ENCODE results near the gene FOSB. TPM values are rescaled to one million over a fixed set of nuclear protein-coding genes. Genes with fewer than 3 reads are reported as not detected.
"Not testable (repeated sequence)": the region's sequence is repeated elsewhere in the genome, so short reads cannot be mapped to it uniquely, and the experiment has no call there.

The FOSB gene
- total RNA-seq, 2 experiments from 2014 or later: 36.0 to 43.9 TPM

DNA sequence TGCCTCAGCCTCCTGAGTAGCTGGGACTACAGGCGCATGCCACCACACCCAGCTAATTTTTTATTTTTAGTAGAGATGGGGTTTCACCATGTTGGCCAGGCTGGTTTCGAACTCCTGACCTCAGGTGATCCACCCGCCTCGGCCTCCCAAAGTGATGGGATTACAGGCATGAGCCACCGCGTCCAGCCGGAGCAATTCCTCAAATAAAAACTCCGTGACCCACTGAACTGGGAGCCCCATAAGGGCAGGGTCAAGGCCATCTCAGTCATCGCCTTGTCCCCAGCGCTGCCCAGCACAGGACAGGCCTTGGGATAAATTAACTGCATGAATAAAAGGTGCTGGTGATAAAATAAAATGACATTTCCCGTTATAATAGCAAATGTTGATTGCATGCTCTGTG, 37.9 kb upstream of the FOSB start:
- peaks cover 23% of the 10 kb centered on the region for H3K27me3 Mint-ChIP-seq
- ChIA-PET POLR2A (interaction anchor here (0.7 kb wide), 1 partner anchor 78 kb away, joined by 4 read pairs; the partner anchor contains the start of gene VASP), CTCF (interaction anchor here (1.3 to 5.0 kb wide), 5 partner anchors 9 to 55 kb away, joined by 3 to 31 read pairs (median 5); no protein-coding TSS in a partner anchor)
- H3K36me3 Mint-ChIP-seq (ENCODE audit: low read depth); DNase-seq; H3K27ac Mint-ChIP-seq; H3K4me3 Mint-ChIP-seq; H3K9me3 Mint-ChIP-seq: not testable (repeated sequence)
- peaks cover 17% of the 10 kb centered on the region for H3K4me1 Mint-ChIP-seq

DNA sequence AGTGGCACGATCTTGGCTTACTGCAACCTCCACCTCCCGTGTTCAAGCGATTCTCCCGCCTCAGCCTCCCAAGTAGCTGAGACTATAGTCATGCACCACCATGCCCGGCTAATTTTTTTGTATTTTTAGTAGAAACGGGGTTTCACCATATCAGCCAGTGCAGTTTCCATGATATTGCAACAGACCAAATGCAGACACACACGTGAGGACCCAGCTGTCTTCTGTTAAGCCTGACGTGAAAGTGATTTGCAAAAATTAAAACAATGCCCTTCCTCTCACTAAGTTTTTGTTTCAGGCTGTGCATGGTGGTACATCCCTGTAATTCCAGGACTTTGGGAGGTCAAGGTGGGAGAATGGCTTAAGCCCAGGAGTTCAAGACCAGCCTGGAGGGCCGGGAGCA, 36.8 kb upstream of the FOSB start:
- CTCF ChIA-PET: interaction anchor here (0.6 to 5.0 kb wide), 7 partner anchors 8 to 234 kb away, joined by 3 to 31 read pairs (median 5); no protein-coding TSS in a partner anchor
- POLR2A ChIA-PET; H3K27ac Mint-ChIP-seq; DNase-seq; H3K36me3 Mint-ChIP-seq (ENCODE audit: low read depth); H3K9me3 Mint-ChIP-seq; H3K4me3 Mint-ChIP-seq: not testable (repeated sequence)
- peaks cover 23% of the 10 kb centered on the region for H3K27me3 Mint-ChIP-seq
- H3K4me1 Mint-ChIP-seq: peaks cover 14% of the 10 kb centered on the region

GRCh38 chr19:45432543-45432942, 35.3 kb upstream of the FOSB start:
- not testable (repeated sequence) for H3K4me1 Mint-ChIP-seq; H3K36me3 Mint-ChIP-seq (ENCODE audit: low read depth)

DNA sequence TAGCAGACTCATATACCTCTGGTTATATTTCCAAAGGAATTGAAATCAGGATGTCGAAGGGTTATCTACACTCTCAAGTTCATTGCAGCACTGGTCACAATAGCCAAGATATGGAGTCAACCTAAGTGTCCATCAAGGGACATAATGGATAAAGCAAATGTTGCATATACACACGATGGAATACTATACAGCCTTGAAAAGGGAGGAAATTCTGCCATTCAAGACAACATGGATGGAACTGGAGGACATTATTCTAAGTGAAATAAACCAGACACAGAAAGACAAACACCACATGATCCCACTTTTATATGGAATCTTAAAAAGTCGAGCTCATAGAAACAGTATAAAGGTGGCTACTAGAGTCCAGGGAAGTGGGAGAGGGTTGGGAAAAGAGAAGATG, 30.5 kb upstream of the FOSB start:
- ChIA-PET POLR2A (no interaction called here), CTCF (interaction anchor here (0.6 to 8.6 kb wide), 4 partner anchors 18 to 49 kb away, joined by 3 to 310 read pairs (median 39); partner anchors contain the start of gene FOSB)
- no peaks in the 10 kb centered on the region for H3K9me3 Mint-ChIP-seq
- no peak for DNase-seq
- no peak overlapping the region for H3K4me3 Mint-ChIP-seq
- no peaks in the 10 kb centered on the region for H3K36me3 Mint-ChIP-seq (ENCODE audit: low read depth)
- H3K27ac Mint-ChIP-seq: no peak overlapping the region
- H3K4me1 Mint-ChIP-seq: peaks cover 14% of the 10 kb centered on the region
- H3K27me3 Mint-ChIP-seq: no peaks in the 10 kb centered on the region

More at GRCh38 chr19:45432543-45432942, 35.3 kb upstream of the FOSB start:
- H3K27me3 Mint-ChIP-seq: peaks cover 22% of the 10 kb centered on the region
- H3K9me3 Mint-ChIP-seq, H3K4me3 Mint-ChIP-seq, DNase-seq, H3K27ac Mint-ChIP-seq, POLR2A ChIA-PET: not testable (repeated sequence)
- CTCF ChIA-PET: interaction anchor here (5.0 kb wide), 1 partner anchor 46 kb away, joined by 31 read pairs; no protein-coding TSS in a partner anchor

GRCh38 chr19:45439190-45439568, 28.6 kb upstream of the FOSB start:
- Mint-ChIP-seq H3K4me1 (peaks cover 29% of the 10 kb centered on the region), H3K27ac (no peak overlapping the region), H3K4me3 (peak overlapping the region; percentile 62), H3K36me3 (ENCODE audit: low read depth) (no peaks in the 10 kb centered on the region), H3K9me3 (no peaks in the 10 kb centered on the region), H3K27me3 (no peaks in the 10 kb centered on the region)
- CTCF ChIA-PET: interaction anchor here (0.6 to 8.6 kb wide), 47 partner anchors 9 to 715 kb away, joined by 3 to 310 read pairs (median 4); partner anchors contain the start of genes BLOC1S3, EML2, ERCC1 and FOSB
- DNase-seq: no peak
- POLR2A ChIA-PET: interaction anchor here (0.7 to 1.0 kb wide), 3 partner anchors 28 to 62 kb away, joined by 3 to 12 read pairs (median 4); no protein-coding TSS in a partner anchor

DNA sequence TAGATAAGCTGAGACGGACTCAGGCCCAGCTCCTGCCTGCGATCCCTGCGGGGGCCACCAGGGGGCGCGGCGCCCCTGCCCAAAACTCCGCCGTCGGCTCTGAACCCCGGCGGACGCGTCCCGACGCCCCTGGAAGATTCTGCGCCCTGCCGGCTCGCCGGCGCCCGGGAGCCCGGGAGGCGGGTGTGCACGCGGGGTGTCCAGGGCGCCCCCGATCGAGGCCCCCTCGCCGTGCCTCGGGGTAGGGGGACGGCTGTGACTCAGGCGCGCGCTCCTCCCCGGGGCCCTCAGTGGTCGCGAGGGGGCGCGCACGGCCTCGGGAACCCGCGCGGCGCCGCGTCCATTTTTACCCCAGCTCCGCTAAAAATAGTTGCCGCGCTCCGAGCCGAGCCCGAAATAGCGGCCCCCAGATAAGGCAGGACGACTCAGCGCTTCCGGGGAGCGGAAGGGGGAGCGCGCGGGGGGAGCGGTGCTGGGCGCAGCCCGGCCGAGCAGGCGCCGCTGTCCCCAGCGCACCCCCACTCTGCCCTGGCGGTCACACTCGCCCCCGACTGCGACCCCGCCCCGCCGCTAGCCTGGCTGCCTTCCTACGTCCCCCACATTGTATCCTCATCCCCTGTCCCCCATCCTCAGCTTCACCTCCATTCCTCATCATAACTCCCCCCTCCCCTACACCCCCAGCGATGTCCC, 28.1 kb upstream of the FOSB start:
- Mint-ChIP-seq H3K4me1 (peaks cover 34% of the 10 kb centered on the region), H3K27me3 (no peaks in the 10 kb centered on the region), H3K4me3 (peak overlapping the region; percentile 71), H3K27ac (peak overlapping the region; percentile 78), H3K9me3 (no peaks in the 10 kb centered on the region), H3K36me3 (ENCODE audit: low read depth) (no peaks in the 10 kb centered on the region)
- peak; percentile 80 for DNase-seq
- ChIA-PET CTCF (interaction anchor here (0.5 to 8.6 kb wide), 49 partner anchors 9 to 716 kb away, joined by 3 to 310 read pairs (median 4); partner anchors contain the start of genes BLOC1S3, DMWD, EML2 and ERCC1), POLR2A (interaction anchor here (0.7 to 1.4 kb wide), 4 partner anchors 28 to 62 kb away, joined by 3 to 12 read pairs (median 4); no protein-coding TSS in a partner anchor)

GRCh38 chr19:45440259-45440638, 27.5 kb upstream of the FOSB start:
- no peak for DNase-seq
- Mint-ChIP-seq H3K27me3 (no peaks in the 10 kb centered on the region), H3K9me3 (no peaks in the 10 kb centered on the region), H3K36me3 (ENCODE audit: low read depth) (no peaks in the 10 kb centered on the region), H3K4me1 (peaks cover 36% of the 10 kb centered on the region), H3K4me3 (peak overlapping the region; percentile 71), H3K27ac (peak overlapping the region; percentile 78)
- CTCF ChIA-PET: interaction anchor here (0.5 to 8.6 kb wide), 30 partner anchors 9 to 716 kb away, joined by 3 to 310 read pairs (median 8); partner anchors contain the start of genes BLOC1S3, DMWD, EML2 and ERCC1
- POLR2A ChIA-PET: interaction anchor here (1.0 to 1.4 kb wide), 2 partner anchors 27 to 38 kb away, joined by 3 read pairs; no protein-coding TSS in a partner anchor

DNA sequence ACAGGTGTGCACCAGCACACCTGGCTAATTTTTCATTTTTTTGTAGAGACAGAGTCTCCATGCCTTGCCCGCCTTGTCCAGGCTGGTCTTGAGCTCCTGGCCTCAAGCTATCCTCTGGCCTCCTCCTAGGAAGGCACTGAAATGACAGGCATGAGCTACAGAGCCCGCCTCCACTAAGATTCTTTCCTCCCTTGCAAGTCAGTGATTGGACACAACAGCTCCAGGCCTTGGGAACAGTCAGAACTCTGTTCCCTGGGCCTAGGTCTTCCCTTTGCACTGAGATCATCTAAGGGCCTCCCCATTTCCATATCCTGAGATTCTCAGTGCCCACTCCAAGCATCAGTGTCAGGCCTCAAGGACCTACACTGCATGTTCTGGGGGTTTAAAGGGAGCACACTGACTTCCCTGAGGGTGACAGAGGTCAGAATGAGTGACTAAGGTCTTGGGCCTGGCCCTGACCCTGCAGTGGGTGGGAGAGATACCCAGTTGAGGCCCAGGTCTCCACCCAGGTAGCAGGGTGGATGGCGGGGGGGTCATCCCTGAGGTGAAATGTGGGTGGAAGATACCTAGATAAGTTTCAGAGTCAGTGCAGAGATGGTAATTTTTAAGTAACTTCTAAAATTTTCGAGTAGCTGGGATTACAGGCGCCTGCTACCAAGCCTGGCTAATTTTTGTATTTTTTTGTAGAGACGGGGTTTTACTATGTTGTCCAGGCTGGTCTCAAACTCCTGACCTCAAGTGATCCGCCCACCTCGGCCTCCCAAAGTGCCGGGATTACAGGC, 26.7 kb upstream of the FOSB start:
- Mint-ChIP-seq H3K36me3 (ENCODE audit: low read depth) (no peaks in the 10 kb centered on the region), H3K27me3 (no peaks in the 10 kb centered on the region), H3K4me3 (peak overlapping the region; percentile 71), H3K27ac (peak overlapping the region; percentile 78), H3K4me1 (peaks cover 36% of the 10 kb centered on the region), H3K9me3 (no peaks in the 10 kb centered on the region)
- CTCF ChIA-PET: interaction anchor here (2.4 to 8.6 kb wide), 3 partner anchors 33 to 54 kb away, joined by 13 to 310 read pairs (median 73); partner anchors contain the start of gene FOSB
- no peak for DNase-seq
- POLR2A ChIA-PET: interaction anchor here (1.4 kb wide), 1 partner anchor 38 kb away, joined by 3 read pairs; no protein-coding TSS in a partner anchor

DNA sequence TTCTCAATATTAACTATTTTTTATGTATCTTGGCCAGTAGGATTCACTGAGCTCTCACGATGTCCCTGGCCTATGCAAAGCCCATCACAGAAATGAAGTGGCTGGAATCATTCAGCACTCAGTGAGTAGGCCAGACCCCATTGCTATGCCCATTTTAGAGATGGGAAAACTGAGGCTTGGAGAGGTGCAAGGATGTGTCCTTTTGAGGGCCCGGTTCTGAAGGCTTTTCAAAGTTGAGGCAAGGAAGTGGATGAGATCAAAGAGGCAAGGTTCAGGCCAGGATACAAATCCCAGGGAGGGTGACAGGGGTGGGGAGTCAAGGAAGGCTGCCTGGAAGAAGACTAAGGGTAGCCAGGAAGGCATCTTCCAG, 25.4 kb upstream of the FOSB start:
- Mint-ChIP-seq H3K27me3 (no peaks in the 10 kb centered on the region), H3K9me3 (no peaks in the 10 kb centered on the region), H3K36me3 (ENCODE audit: low read depth) (no peaks in the 10 kb centered on the region), H3K4me1 (peaks cover 42% of the 10 kb centered on the region), H3K27ac (peak overlapping the region; percentile 65), H3K4me3 (peak overlapping the region; percentile 49)
- CTCF ChIA-PET: interaction anchor here (0.5 to 8.6 kb wide), 2 partner anchors 32 to 199 kb away, joined by 3 to 310 read pairs; partner anchors contain the start of gene FOSB
- POLR2A ChIA-PET: no interaction called here
- no peak for DNase-seq

GRCh38 chr19:45442778-45443461, 24.9 kb upstream of the FOSB start:
- peak; percentile 43 for DNase-seq
- no peaks in the 10 kb centered on the region for H3K9me3 Mint-ChIP-seq
- peak overlapping the region; percentile 65 for H3K27ac Mint-ChIP-seq
- H3K36me3 Mint-ChIP-seq (ENCODE audit: low read depth): no peaks in the 10 kb centered on the region
- ChIA-PET POLR2A (no interaction called here), CTCF (interaction anchor here (0.5 to 8.6 kb wide), 2 partner anchors 31 to 199 kb away, joined by 3 to 310 read pairs; partner anchors contain the start of gene FOSB)
- no peaks in the 10 kb centered on the region for H3K27me3 Mint-ChIP-seq
- peaks cover 44% of the 10 kb centered on the region for H3K4me1 Mint-ChIP-seq
- H3K4me3 Mint-ChIP-seq: peak overlapping the region; percentile 49

DNA sequence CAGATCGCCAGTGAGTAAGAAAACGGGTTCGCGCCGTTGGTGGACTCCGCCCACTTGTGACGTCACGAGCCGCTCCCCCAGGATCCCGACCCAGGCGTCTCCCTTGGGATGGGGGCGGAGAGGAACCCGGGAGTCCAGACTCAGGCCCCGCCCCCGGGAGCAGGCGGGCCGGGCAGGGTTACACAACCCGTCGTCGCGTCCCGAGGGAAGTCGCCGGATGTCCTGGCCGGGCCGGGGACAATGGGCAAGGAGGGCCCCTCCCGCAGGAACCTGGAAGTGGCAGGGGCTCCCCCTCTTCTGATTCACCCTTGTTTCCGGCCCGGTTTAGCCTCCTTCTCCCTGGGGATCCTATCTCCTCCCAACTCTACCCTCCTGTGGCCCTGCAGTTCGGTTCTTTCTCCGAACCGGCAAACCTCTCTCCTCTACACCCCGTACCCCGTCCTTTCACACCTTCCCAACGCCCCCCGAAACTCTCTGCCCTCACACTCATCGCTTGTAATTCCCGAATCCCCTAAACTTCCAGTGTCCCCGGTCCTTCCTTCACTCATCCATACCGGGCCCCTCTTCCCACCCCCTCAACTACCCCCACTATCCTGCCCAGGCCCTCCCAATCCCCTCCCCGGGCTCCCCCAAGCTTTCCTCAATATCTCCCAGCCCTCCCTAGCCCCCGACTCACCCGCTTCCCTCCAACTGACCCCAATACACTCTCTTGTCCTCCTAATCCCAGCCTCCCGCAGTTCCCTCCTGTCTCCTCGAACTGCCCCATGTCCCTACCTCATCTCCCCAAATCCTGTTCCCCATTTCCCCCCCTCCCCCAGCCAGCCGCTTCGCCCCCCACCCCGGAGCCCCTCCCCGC, 24.1 kb upstream of the FOSB start:
- no peaks in the 10 kb centered on the region for H3K27me3 Mint-ChIP-seq
- ChIA-PET CTCF (interaction anchor here (8.6 kb wide), 1 partner anchor 30 kb away, joined by 310 read pairs; the partner anchor contains the start of gene FOSB), POLR2A (no interaction called here)
- peak overlapping the region; percentile 66 for H3K4me3 Mint-ChIP-seq
- H3K36me3 Mint-ChIP-seq (ENCODE audit: low read depth): no peaks in the 10 kb centered on the region
- peak; percentile 45 for DNase-seq
- H3K27ac Mint-ChIP-seq: peak overlapping the region; percentile 67
- H3K9me3 Mint-ChIP-seq: no peaks in the 10 kb centered on the region
- H3K4me1 Mint-ChIP-seq: peaks cover 49% of the 10 kb centered on the region

Measured in activated CD4-positive, alpha-beta T cell treated with anti-CD3 and anti-CD28 coated beads, Interleukin-2, amount 10 ng/mL, durations not matched to agents 7 days and 5 days (primary cell).